HG03565 (cell line): ENCODE data around the gene UNC45B.
"Not testable (repeated sequence)": the region's sequence is repeated elsewhere in the genome, so short reads cannot be mapped to it uniquely, and the experiment has no call there.

ENCODE experiments used
- ATAC-seq: cut with Tn5 transposase; IDR thresholded peaks from one replicate; pipeline ENCODE4 v1.9.1; 2021; ENCODE audit warnings: mild to moderate bottlenecking, moderate library complexity; ENCODE audit not compliant: unreplicated experiment

The UNC45B gene

GRCh38 chr17:35138218-35138617 is 9.4 kb upstream of the UNC45B start:
- ATAC-seq, result no peak

- ATAC-seq, result peak; percentile 86
Observed at GRCh38 chr17:35141681-35142466, 5.7 kb upstream of the UNC45B start, which contains the start of gene NLE1. NLE1 (minus strand) TSS chr17:35142303; CDS start chr17:35142275, 28 bp downstream.

- ATAC-seq, result no peak
Observed at GRCh38 chr17:35142467-35142796, 5.2 kb upstream of the UNC45B start.

- no peak for ATAC-seq
Observed at GRCh38 chr17:35144840-35145239, 2.8 kb upstream of the UNC45B start.

GRCh38 chr17:35146214-35146833 is 1.3 kb upstream of the UNC45B start:
- ATAC-seq, result no peak

- no peak for ATAC-seq
Observed at GRCh38 chr17:35148144-35148543, 527 bp downstream of the UNC45B start.

- no peak for ATAC-seq
Observed at GRCh38 chr17:35149941-35150340, 2.3 kb downstream of the UNC45B start.

- ATAC-seq, result not testable (repeated sequence)
Observed at GRCh38 chr17:35151080-35151479, 3.5 kb downstream of the UNC45B start.

- ATAC-seq, result no peak
Observed at GRCh38 chr17:35152421-35153140, 5.0 kb downstream of the UNC45B start.

GRCh38 chr17:35154196-35155165 is 6.9 kb downstream of the UNC45B start:
- no peak for ATAC-seq

- ATAC-seq, result no peak
Observed at GRCh38 chr17:35155246-35155645, 7.6 kb downstream of the UNC45B start.

- no peak for ATAC-seq
Observed at GRCh38 chr17:35159940-35160339, 12.3 kb downstream of the UNC45B start.

- ATAC-seq, result no peak
Observed at GRCh38 chr17:35160354-35161201, 13.0 kb downstream of the UNC45B start.

- no peak for ATAC-seq
Observed at GRCh38 chr17:35161281-35161761, 13.7 kb downstream of the UNC45B start.

- ATAC-seq, result no peak
Observed at GRCh38 chr17:35162755-35163154, 15.1 kb downstream of the UNC45B start.

GRCh38 chr17:35163886-35164285 is 16.3 kb downstream of the UNC45B start:
- ATAC-seq, result no peak

GRCh38 chr17:35164716-35165115 is 17.1 kb downstream of the UNC45B start:
- ATAC-seq, result no peak

GRCh38 chr17:35166526-35166925 is 18.9 kb downstream of the UNC45B start:
- ATAC-seq, result no peak

GRCh38 chr17:35167046-35167445 is 19.4 kb downstream of the UNC45B start:
- no peak for ATAC-seq

GRCh38 chr17:35167666-35168065 is 20.0 kb downstream of the UNC45B start:
- no peak for ATAC-seq
